Suprapubic skin (tissue), 4 donors: ENCODE results near the gene NFYC. TPM values are rescaled to one million over a fixed set of nuclear protein-coding genes. Genes with fewer than 3 reads are reported as not detected.

ENCODE experiments used
- DNase-seq, 2 donors: peaks; one replicate each; pipeline ENCODE4 v3.0.0-alpha.2; 2019; ENCODE audit warnings: low spot score in 2 of 2
- H3K27ac ChIP-seq: fragments of 200-600 bp; sonication (generic); one replicate; pipeline ENCODE4 v1.5.1; 2019
- H3K27me3 ChIP-seq: fragments of 200-600 bp; sonication (generic); one replicate; pipeline ENCODE4 v1.5.1; 2019
- H3K36me3 ChIP-seq: fragments of 200-600 bp; sonication (generic); one replicate; pipeline ENCODE4 v1.5.1; 2019
- H3K4me1 ChIP-seq: fragments of 200-600 bp; sonication (generic); one replicate; pipeline ENCODE4 v1.5.1; 2019
- H3K4me3 ChIP-seq: fragments of 200-600 bp; sonication (generic); one replicate; pipeline ENCODE4 v1.5.1; 2019; ENCODE audit warnings: mild to moderate bottlenecking
- H3K9me3 ChIP-seq: fragments of 200-600 bp; sonication (generic); one replicate; pipeline ENCODE4 v1.5.1; 2019
- EP300 ChIP-seq: sonication (generic); formaldehyde crosslinking; IDR thresholded peaks from one replicate; pipeline ENCODE4 v1.6.1; 2017; ENCODE audit warnings: antibody characterized with exemption
- POLR2A ChIP-seq, 2 donors: fragments of 450-650 bp; IDR thresholded peaks; one replicate each; pipeline ENCODE4 v1.6.1; 2017; ENCODE audit warnings: antibody characterized with exemption in 2 of 2, mild to moderate bottlenecking in 2 of 2, moderate library complexity in 2 of 2
- POLR2AphosphoS5 ChIP-seq, 3 donors: sonication (generic); formaldehyde crosslinking; IDR thresholded peaks; one replicate each; pipeline ENCODE4 v1.6.1; 2017; ENCODE audit warnings: antibody characterized with exemption in 3 of 3
- WGBS: methylation state at CpG from one replicate; pipeline ENCODE4 v1.1.5; 2018; 5-methylcytosine and 5-hydroxymethylcytosine counted together
- total RNA-seq, 4 donors: library from RNA; depleted of rRNA; stranded (reverse); fragments of >200 nt; gene quantifications; one replicate each; pipeline ENCODE4 v1.1.0, GENCODE V29; 2016
- TF ChIP-seq, protein P1 (sequence below), 2 donors: fragments of 200-600 bp in 1 of 2; fragments of 450-650 bp in 1 of 2; sonication (generic) in 1 of 2; IDR thresholded peaks; one replicate each; pipeline ENCODE4 v1.5.1; 2016 to 2019; ENCODE audit warnings: antibody characterized with exemption in 2 of 2, mild to moderate bottlenecking in 1 of 2, moderate library complexity in 1 of 2

NFYC gene
- total RNA-seq, 4 donors from 2014 or later, result 62.9 to 111 (median 83.5) TPM

GRCh38 chr1:40690771-40691537, 550 bp upstream of the NFYC start:
- H3K4me1 ChIP-seq, result peaks cover 38% of the 10 kb centered on the region
- DNase-seq, result no peak
- peak overlapping the region; percentile 100 for H3K27ac ChIP-seq
- no peaks in the 10 kb centered on the region for H3K27me3 ChIP-seq
- TF ChIP-seq EP300, result no peak
- no peak for TF ChIP-seq POLR2A (IDR thresholded peaks at IDR 0.05)
- TF ChIP-seq, protein P1, sequence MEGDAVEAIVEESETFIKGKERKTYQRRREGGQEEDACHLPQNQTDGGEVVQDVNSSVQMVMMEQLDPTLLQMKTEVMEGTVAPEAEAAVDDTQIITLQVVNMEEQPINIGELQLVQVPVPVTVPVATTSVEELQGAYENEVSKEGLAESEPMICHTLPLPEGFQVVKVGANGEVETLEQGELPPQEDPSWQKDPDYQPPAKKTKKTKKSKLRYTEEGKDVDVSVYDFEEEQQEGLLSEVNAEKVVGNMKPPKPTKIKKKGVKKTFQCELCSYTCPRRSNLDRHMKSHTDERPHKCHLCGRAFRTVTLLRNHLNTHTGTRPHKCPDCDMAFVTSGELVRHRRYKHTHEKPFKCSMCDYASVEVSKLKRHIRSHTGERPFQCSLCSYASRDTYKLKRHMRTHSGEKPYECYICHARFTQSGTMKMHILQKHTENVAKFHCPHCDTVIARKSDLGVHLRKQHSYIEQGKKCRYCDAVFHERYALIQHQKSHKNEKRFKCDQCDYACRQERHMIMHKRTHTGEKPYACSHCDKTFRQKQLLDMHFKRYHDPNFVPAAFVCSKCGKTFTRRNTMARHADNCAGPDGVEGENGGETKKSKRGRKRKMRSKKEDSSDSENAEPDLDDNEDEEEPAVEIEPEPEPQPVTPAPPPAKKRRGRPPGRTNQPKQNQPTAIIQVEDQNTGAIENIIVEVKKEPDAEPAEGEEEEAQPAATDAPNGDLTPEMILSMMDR (IDR thresholded peaks at IDR 0.05), result no peak
- no peak for TF ChIP-seq POLR2AphosphoS5 (IDR thresholded peaks at IDR 0.05)
- H3K4me3 ChIP-seq, result peak overlapping the region; percentile 86
- H3K36me3 ChIP-seq, result no peaks in the 10 kb centered on the region
- whole genome bisulfite sequencing, result 16% methylated on average over 15 of the region's 18 CpGs
- H3K9me3 ChIP-seq, result no peaks in the 10 kb centered on the region

DNA sequence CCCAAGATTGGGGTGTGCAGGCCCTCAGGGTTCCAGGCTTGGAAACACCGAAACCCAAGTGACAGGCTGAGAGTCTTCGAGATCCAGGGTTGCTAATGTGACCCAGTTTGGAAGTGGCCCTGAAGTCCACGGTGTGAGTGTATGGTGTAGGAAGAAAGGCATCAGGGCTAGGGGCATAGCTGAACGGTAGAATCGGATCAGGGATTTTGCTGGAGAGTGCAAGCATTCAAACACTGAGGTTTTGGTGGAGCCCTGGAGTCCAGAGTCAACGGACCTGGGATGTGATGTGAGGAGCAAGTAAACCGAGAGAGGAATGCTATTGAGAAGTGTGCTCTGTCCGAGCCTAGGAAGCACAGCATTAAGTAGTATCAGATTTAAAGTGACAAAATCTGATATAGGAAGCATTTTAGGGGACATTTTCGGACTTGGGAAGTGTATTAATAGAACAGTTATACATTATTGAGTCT, 958 bp downstream of the NFYC start:
- no peaks in the 10 kb centered on the region for H3K27me3 ChIP-seq
- no peak for DNase-seq
- TF ChIP-seq EP300, result no peak
- TF ChIP-seq, protein P1 (IDR thresholded peaks at IDR 0.05), result no peak
- TF ChIP-seq POLR2A (IDR thresholded peaks at IDR 0.05), result no peak
- TF ChIP-seq POLR2AphosphoS5 (IDR thresholded peaks at IDR 0.05), result no peak

DNA sequence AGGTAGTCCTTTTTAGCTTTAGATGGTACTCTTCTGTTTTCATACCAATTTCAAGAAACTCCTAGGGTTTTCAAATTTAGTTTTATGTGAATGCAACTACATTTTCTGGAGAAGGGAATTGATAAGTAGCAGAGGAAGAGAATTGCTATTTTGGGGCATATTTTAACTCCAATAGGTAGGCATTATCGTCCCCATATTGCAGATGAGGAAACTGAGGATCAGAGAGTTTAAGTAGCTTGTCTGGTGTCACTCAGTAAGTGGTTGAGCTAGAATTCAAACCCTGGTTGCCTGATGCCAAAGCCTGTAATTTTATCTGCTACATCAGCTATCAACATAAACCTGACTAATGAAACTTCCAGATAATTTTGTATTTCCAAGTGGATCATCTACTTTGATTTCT, 1.9 kb downstream of the NFYC start:
- H3K4me1 ChIP-seq, result peaks cover 52% of the 10 kb centered on the region
- TF ChIP-seq, protein P1 (IDR thresholded peaks at IDR 0.05), result no peak
- no peak for TF ChIP-seq EP300
- TF ChIP-seq POLR2A (IDR thresholded peaks at IDR 0.05), result no peak
- no peak for TF ChIP-seq POLR2AphosphoS5 (IDR thresholded peaks at IDR 0.05)
- no peak for DNase-seq
- H3K4me3 ChIP-seq, result no peak overlapping the region
- peaks cover 5% of the 10 kb centered on the region for H3K36me3 ChIP-seq
- no peaks in the 10 kb centered on the region for H3K27me3 ChIP-seq
- no peaks in the 10 kb centered on the region for H3K9me3 ChIP-seq
- H3K27ac ChIP-seq, result no peak overlapping the region
- 72% methylated on average over 1 of the region's 1 CpG for WGBS

More for the DNA sequence above, 958 bp downstream of the NFYC start:
- H3K36me3 ChIP-seq, result peaks cover 5% of the 10 kb centered on the region
- 3% methylated on average over 9 of the region's 9 CpGs for WGBS
- H3K4me1 ChIP-seq, result peaks cover 51% of the 10 kb centered on the region
- H3K27ac ChIP-seq, result peak overlapping the region; percentile 100
- no peaks in the 10 kb centered on the region for H3K9me3 ChIP-seq
- peak overlapping the region; percentile 86 for H3K4me3 ChIP-seq

- no peak for DNase-seq
- WGBS, result 46% methylated on average over 2 of the region's 2 CpGs
- TF ChIP-seq, protein P1 (IDR thresholded peaks at IDR 0.05), result no peak
- TF ChIP-seq EP300 (no peak), POLR2A (IDR thresholded peaks at IDR 0.05) (no peak), POLR2AphosphoS5 (IDR thresholded peaks at IDR 0.05) (no peak)
- no peak overlapping the region for H3K27ac ChIP-seq
- H3K4me1 ChIP-seq, result peaks cover 58% of the 10 kb centered on the region
- H3K4me3 ChIP-seq, result no peak overlapping the region
- no peaks in the 10 kb centered on the region for H3K27me3 ChIP-seq
- no peaks in the 10 kb centered on the region for H3K9me3 ChIP-seq
- peaks cover 5% of the 10 kb centered on the region for H3K36me3 ChIP-seq
Observed at GRCh38 chr1:40694353-40694874, 2.9 kb downstream of the NFYC start.

GRCh38 chr1:40696294-40696693, 4.8 kb downstream of the NFYC start:
- DNase-seq, result no peak
- no peak overlapping the region for H3K4me3 ChIP-seq
- H3K27me3 ChIP-seq, result no peaks in the 10 kb centered on the region
- H3K4me1 ChIP-seq, result peaks cover 44% of the 10 kb centered on the region
- WGBS, result 79% methylated on average over 4 of the region's 4 CpGs
- H3K27ac ChIP-seq, result no peak overlapping the region
- TF ChIP-seq EP300, result no peak
- TF ChIP-seq POLR2A (IDR thresholded peaks at IDR 0.05), result no peak
- no peak for TF ChIP-seq POLR2AphosphoS5 (IDR thresholded peaks at IDR 0.05)
- TF ChIP-seq, protein P1 (IDR thresholded peaks at IDR 0.05), result no peak
- peaks cover 5% of the 10 kb centered on the region for H3K36me3 ChIP-seq
- H3K9me3 ChIP-seq, result no peaks in the 10 kb centered on the region
